CD4-positive, alpha-beta T cell treated with Interleukin-10 for 1 hour (primary cell): Measurements from ENCODE around the gene ALDH8A1.
"Not testable (repeated sequence)": the region's sequence is repeated elsewhere in the genome, so short reads cannot be mapped to it uniquely, and the experiment has no call there.

ENCODE experiments used
- DNase-seq: peaks from one replicate; pipeline ENCODE4 v3.0.0-alpha.2; 2020

ALDH8A1 gene

DNA sequence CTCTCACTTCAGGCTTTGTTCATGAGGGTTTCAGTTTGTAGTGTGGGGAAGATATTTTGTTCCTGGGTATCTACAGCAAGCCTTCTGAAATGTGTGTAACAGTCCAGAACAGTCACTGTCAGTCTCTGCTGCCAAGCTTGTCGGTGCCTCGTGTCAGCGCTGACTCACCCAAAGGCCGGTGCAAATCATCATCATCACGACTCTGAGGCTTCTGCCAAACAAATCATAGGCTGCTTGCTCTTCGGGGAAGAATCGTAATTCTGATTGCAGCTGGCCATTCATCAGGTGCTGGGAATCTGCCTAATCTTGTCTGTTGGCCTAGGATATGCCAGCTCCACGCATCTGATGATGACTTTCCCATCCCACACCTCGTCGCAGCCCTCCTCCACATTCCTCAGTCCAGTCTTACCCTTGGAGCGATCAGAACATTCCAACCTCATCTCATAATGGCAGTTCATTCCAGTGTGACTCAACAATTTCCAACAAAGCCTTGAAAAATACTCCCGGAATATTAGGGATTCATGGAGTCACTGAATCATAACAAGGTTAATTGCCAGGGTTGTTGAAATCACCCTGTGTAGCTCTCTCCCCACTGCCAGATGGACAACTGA is 40.9 kb downstream of the ALDH8A1 start:
- no peak for DNase-seq

DNA sequence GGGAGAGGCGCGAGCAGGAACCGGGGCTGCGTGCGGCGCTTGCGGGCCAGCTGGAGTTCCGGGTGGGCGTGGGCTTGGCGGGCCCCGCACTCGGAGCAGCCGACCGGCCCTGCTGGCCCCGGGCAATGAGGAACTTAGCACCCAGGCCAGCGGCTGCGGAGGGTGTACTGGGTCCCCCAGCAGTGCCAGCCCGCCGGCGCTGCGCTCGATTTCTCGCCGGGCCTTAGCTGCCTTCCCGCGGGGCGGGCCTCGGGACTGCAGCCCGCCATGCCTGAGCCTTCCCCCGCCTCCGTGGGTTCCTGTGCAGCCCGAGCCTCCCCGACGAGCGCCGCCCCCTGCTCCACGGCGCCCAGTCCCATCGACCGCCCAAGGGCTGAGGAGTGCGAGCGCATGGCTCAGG is 45.2 kb downstream of the ALDH8A1 start:
- DNase-seq: not testable (repeated sequence)

GRCh38 chr6:134903448-134903847 is 46.5 kb downstream of the ALDH8A1 start:
- DNase-seq: no peak

- no peak for DNase-seq
Measured at GRCh38 chr6:134902936-134903335, 47.0 kb downstream of the ALDH8A1 start.

DNA sequence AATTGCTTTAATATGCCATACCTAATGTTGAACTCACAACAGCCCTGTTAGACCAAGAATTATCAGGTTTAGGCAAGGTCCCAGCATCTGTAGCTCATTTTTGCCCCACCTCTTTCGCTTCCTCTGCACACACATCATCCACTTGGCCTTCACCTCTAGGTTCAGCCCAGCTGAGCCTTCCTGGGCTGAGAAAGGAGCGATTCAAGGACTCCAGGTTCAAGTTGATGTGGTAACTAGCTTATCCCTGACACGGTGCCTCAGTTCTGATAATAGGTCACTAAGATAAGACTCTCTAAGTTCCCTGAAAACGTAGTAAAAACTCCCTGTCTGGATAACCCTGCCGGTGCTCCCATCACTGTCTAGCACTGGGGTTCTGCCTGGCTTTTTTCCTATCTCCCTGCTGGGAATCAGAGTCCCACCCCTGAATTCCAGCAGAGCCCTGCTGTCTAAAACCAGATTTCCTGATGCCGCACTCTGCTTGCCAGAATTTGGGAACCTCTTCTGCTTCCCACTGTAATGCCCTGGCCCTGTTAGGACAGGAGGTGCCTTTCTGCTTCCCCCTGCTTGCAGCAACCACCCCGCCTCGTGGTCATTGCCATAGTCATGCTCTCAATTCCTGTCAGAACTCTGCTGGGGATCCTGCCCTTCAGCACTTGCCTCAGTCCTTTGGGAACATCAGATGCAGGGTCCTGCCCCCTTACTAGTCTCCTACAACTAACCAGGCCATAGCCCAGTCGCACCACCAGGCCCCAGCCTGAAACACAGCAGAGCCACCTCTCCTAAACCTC is 47.6 kb downstream of the ALDH8A1 start:
- DNase-seq: no peak

DNA sequence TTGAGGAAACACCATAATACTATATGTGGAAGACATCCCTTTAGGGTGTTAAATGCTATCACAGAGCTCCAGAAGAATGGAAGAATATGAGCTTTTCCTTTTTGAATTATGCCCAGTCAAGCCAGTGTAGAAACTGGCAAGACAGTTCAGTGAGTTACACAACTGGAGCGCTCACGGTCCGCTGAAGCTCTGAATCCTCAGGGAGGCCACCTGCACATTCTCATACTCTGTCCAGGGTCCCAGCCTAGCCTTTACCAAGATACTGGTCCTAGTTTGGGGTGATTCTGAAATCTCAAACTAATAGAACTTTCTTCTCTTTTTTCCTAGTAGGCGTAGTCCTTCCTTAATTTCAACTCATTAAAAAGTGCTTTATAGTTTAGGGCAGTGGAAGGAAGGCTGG is 51.3 kb downstream of the ALDH8A1 start:
- DNase-seq: no peak

DNA sequence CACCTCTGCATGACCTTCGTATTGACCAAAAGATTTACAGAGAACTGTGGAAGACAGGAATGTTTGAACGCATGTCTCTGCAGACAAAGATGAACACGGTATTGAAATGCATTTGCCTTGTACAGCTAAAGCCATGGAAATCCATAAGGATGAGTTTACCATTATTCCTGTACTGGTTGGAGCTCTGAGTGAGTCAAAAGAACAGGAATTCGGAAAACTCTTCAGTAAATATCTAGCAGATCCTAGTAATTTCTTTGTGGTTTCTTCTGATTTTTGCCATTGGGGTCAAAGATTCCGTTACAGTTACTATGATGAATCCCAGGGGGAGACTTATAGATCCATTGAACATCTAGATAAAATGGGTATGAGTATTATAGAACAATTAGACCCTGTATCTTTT is 51.7 kb downstream of the ALDH8A1 start:
- not testable (repeated sequence) for DNase-seq

- DNase-seq: no peak
Measured at GRCh38 chr6:134896910-134897309, 53.0 kb downstream of the ALDH8A1 start.

- DNase-seq: no peak
Measured at GRCh38 chr6:134894800-134895199, 55.1 kb downstream of the ALDH8A1 start.

DNA sequence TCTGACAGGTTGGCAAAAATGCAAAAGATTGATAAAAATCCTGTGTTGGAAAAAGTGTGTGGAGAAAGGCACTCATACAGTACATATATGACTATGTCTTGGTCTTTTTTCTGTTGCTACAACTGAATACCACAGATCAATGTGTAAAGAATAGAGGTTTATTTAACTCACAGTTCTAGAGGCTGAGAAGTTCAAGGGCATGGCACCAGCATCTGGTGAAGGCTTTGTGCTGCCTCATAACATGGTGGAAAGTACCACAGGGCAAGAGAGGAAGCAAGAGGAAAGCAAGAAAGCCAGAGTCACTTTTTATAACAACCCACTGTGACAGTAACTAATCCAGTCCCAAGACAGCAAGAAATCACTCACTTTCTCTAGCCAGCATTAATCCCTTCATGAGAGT is 57.5 kb downstream of the ALDH8A1 start:
- no peak for DNase-seq

DNA sequence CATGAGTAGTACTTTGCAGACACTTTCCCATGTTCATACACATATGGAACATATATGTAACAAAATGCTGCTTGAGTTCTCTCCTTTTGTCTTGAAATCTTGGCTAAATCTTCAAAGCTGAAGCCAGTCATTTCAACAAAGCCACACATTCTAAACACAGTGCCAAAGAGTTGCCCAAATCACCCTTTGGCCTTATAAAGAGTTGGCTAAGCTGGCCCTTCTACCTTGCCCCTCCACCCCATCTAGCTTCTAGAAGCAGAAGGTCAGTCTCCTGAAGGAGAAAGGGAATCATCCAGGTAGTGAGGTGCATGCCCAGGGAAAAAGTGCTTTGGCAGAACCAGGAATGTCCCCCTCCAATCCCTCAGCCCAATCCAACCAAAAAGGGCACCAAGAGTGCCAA is 58.3 kb downstream of the ALDH8A1 start:
- no peak for DNase-seq

DNA sequence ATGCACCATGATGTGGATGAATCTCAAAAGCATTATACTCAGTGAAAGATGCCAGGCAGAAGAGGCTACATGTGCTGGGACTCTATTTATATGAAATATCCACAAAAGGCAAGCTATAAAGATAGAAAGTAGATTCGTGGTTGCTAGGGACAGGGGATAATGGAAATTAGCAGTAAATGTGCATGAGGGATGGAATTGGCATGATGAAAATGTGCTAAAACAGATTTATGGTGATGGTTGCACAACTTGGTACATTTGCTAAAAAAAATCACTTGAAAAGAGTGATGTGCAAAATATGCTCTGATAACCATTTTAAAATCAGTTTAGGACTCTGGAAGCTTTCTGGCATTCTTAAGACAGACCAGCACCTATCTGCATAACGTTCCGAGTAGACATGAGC is 61.6 kb downstream of the ALDH8A1 start:
- no peak for DNase-seq

GRCh38 chr6:134884752-134885151 is 65.1 kb downstream of the ALDH8A1 start:
- no peak for DNase-seq

DNA sequence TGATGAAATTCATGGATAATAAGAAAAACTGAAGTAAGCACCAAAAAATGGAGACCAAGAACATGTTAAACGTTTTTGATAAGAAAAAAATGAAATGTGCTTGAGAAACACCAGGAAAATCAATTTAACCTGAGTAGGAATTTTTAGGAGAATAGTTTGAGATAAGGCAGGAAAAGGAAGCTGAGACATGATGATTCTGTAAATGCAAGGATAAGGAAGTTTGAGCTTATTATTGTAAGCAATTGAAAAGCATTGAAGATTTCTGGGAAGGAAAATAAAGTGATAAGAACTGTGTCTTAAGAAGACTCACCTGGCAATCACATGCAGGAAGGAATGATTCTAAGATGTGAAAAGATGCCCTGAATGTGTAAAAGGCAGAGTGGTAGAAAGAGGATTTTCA is 66.6 kb downstream of the ALDH8A1 start:
- no peak for DNase-seq

DNA sequence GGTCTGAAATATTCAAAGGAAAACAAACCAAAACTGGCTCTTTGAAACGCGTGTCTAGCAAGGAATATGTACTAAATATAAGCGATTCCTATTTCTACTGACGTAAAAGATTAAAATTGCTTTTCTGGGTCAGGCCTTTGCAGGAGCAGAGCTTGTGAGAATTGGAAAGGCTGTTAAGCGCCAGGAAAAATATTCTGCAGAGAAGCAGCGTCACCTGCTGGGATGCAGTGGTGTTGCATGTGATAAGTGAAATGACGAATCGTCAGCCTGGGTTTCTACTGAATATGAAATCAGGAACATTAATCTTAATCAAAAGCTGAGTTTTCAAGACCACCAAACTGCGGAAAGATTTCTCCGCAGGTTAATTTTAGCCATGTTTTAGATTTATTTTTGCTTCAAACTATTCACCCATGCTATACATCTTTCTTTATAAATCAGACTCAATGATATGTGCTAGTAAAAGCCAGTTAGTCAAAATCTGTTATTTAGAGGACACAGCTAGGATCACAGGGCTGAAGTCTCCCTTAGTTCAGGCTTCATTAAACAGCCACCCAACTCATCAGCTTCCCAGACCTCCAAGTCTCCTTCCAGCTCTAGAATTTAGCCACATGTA is 67.4 kb downstream of the ALDH8A1 start:
- peak; percentile 48 for DNase-seq

- no peak for DNase-seq
Measured at GRCh38 chr6:134880487-134881190, 69.3 kb downstream of the ALDH8A1 start.

DNA sequence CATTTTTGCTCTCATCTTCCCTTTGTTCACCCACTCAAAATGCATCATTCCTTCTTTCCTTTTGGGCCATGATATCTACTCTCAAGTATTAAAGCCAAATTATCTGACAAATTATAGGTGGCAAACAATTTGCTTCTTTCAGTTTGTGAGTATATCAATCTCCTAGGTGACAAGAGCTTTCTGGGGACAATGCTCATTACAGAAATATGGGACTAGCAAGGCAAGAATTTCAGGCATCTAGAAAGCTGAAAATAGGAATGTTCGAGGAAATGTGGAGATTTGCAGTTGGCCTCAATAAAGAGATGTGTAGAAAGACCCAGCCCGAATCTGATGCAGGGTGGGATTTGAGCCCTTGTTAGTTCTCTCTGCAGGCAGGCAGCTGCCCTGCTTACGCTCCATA is 71.8 kb downstream of the ALDH8A1 start:
- no peak for DNase-seq

GRCh38 chr6:134875367-134875766 is 74.5 kb downstream of the ALDH8A1 start:
- DNase-seq: no peak

DNA sequence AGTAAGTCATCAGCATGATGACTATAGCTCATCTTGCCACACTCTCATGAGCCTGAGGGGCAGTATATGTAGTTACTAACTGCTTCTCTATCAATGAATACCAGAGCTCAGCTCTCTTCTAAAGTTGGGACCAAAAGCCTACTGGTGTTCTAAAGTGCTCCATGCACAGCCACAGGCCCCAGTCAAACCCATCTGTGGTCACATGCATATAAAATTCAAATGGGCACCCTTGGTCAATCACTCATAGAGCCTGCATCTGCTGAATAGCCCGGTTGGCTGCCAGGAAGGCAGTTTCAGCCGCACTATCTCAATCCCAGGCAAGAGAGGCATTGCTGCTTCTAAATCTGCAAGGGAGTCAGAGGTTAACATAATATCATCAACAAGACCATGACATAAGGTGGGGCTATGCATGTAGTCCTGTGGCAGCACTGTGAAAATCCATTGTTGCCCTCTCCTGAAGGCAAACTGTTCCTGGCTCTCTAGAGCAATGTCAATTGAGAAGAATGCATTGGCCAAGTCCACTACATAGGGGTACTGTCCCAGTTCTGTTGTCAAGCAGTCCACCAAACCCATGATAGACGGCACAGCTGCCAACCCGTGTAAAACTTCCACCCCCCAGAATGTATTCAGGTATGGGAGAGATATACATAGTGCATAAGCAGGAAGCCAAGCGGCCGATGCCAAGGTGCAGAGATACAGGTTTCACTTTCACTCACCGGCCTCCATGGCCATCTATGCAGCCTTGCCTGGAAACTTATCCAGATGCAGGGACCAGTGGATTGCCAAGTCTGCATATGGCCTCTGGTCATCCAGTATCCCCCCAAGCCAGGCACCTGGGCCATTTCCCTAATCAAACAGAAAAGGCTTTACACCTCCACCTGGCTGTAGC is 76.2 kb downstream of the ALDH8A1 start:
- peak; percentile 14 for DNase-seq

GRCh38 chr6:134870677-134871498 is 79.0 kb downstream of the ALDH8A1 start:
- no peak for DNase-seq

DNA sequence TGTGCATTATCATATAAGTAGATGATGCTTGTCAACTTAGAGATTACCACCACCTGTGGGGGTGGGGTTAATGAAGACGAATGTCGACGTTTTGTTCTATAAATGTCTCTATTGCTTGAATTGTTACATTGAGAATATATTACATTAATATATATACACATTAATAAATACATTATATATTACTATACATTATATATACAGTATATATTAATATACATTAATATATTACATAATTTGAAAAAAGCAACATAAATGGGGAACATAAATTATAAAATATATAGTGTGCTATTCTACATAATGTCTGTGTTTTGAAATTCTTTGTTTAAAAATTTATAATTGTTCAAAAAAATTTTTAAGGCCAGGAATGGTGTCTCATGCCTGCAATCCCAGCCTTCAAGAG is 81.1 kb downstream of the ALDH8A1 start:
- no peak for DNase-seq
